ENCODE measurements around the gene SPATA12.
"Not testable (repeated sequence)": the region's sequence is repeated elsewhere in the genome, so short reads cannot be mapped to it uniquely, and the experiment has no call there.

SPATA12 gene

GRCh38 chr3:57053122-57053521, 7.3 kb upstream of the SPATA12 start:
- no peak for DNase-seq

- no peak for DNase-seq
Measured at GRCh38 chr3:57057351-57057750, 3.1 kb upstream of the SPATA12 start.

- no peak for DNase-seq
Measured at GRCh38 chr3:57059411-57059810, 1.1 kb upstream of the SPATA12 start.

- DNase-seq = no peak
Measured at GRCh38 chr3:57061556-57061955, 1.1 kb downstream of the SPATA12 start.

- no peak for DNase-seq
Measured at GRCh38 chr3:57062101-57062631, 1.7 kb downstream of the SPATA12 start.

- DNase-seq = no peak
Measured at GRCh38 chr3:57063032-57063431, 2.6 kb downstream of the SPATA12 start.

GRCh38 chr3:57064001-57064400, 3.5 kb downstream of the SPATA12 start:
- no peak for DNase-seq

- no peak for DNase-seq
Measured at GRCh38 chr3:57064572-57064971, 4.1 kb downstream of the SPATA12 start.

- no peak for DNase-seq
Measured at GRCh38 chr3:57065588-57065987, 5.1 kb downstream of the SPATA12 start.

GRCh38 chr3:57066471-57066870, 6.0 kb downstream of the SPATA12 start:
- no peak for DNase-seq

- DNase-seq = no peak
Measured at GRCh38 chr3:57068437-57069089, 8.1 kb downstream of the SPATA12 start.

- DNase-seq = no peak
Measured at GRCh38 chr3:57069503-57069902, 9.0 kb downstream of the SPATA12 start.

GRCh38 chr3:57073628-57074027, 13.2 kb downstream of the SPATA12 start:
- DNase-seq = no peak

GRCh38 chr3:57074135-57074534, 13.7 kb downstream of the SPATA12 start:
- no peak for DNase-seq

GRCh38 chr3:57076422-57076951, 16.0 kb downstream of the SPATA12 start:
- DNase-seq = no peak

- no peak for DNase-seq
Measured at GRCh38 chr3:57077630-57078343, 17.3 kb downstream of the SPATA12 start.

- DNase-seq = no peak
Measured at GRCh38 chr3:57078344-57078634, 17.8 kb downstream of the SPATA12 start.

GRCh38 chr3:57078635-57079473, 18.4 kb downstream of the SPATA12 start:
- no peak for DNase-seq

GRCh38 chr3:57079474-57079831, 19.0 kb downstream of the SPATA12 start:
- no peak for DNase-seq

GRCh38 chr3:57080171-57080570, 19.7 kb downstream of the SPATA12 start:
- DNase-seq = no peak

GRCh38 chr3:57081173-57081572, 20.7 kb downstream of the SPATA12 start:
- no peak for DNase-seq

- no peak for DNase-seq
Measured at GRCh38 chr3:57082481-57082880, 22.0 kb downstream of the SPATA12 start.

- DNase-seq = not testable (repeated sequence)
Measured at GRCh38 chr3:57083266-57083995, 23.0 kb downstream of the SPATA12 start.

Data from effector CD4-positive, alpha-beta T cell (primary cell).